HG03196 (cell line): ENCODE data around the gene DBF4B.
"Not testable (repeated sequence)": the region's sequence is repeated elsewhere in the genome, so short reads cannot be mapped to it uniquely, and the experiment has no call there.

Experiments
- ATAC-seq: cut with Tn5 transposase; IDR thresholded peaks from one replicate; pipeline ENCODE4 v1.9.1; 2021; ENCODE audit not compliant: unreplicated experiment

DBF4B gene

DNA sequence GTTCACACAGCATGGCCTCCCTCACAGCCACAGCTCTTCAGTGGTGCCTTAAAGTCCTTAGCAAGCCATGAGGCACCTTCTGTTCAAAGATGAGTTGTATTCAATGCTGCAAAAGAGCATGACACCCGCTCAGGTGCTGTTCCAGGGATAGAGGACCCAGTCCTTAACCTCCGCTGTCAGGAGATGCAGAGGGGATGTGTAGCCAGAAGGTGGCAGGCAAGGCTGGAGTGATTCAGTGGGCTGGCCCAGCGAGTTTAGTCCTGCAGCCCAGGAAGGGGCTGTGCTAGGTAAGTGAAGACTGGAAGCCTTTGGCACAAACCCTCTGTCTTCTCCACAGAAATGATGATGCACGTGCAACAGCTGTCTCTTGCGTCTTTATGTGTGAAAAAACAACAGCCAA lies 25.3 kb downstream of the DBF4B start:
- no peak for ATAC-seq

DNA sequence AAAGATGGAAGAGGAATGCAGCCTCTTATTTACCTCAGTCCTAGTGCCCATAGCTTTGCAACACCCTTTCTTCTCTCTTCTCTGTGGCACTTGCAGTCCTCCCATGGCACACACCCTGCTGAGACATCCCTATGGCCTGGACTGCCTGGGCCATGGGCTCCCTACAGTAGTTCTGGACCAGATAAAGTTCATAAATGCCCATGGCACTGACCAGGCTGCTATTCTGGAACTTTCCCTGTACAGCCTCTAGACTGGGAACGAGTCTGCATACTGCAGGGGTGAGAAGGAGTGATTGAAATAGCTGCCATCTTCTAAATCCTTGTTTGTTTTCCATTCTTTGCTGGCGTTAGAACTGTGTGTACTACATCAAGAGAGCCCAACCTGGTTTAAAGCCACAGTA lies 25.8 kb downstream of the DBF4B start:
- ATAC-seq: no peak

DNA sequence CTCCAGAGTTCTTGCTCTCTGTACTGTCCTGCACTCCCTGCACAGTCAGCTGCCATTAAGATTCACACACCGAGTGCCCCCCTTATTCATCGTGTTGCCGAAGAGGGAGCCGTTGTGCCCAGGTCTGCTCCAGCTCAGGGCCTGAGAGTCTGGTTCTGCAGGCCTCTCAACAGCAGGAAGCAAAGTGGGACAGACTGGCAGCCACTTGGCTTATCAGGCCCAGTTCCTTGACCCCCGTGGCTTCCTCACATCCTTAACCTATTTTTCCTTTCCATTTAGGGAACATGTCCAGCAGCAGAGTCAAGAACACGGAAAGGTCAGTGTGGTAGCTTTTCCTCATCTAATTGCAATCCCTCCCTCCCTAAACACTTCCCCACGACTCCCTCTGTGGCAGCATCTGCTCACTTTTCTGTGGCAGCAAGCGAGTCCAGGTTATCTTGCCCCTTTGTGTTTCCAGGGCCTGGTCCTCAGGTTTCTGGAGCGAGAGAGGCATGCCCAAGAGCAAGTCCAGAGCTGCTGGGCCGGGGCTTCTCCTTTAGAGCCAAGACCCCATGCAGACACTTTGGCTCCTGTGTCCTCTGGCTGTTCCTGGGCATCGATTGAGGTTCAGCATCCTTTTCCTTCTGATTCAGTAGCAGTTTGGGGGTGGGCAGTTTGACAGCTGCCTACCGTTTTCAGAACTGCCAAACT lies 28.2 kb downstream of the DBF4B start:
- ATAC-seq: no peak

DNA sequence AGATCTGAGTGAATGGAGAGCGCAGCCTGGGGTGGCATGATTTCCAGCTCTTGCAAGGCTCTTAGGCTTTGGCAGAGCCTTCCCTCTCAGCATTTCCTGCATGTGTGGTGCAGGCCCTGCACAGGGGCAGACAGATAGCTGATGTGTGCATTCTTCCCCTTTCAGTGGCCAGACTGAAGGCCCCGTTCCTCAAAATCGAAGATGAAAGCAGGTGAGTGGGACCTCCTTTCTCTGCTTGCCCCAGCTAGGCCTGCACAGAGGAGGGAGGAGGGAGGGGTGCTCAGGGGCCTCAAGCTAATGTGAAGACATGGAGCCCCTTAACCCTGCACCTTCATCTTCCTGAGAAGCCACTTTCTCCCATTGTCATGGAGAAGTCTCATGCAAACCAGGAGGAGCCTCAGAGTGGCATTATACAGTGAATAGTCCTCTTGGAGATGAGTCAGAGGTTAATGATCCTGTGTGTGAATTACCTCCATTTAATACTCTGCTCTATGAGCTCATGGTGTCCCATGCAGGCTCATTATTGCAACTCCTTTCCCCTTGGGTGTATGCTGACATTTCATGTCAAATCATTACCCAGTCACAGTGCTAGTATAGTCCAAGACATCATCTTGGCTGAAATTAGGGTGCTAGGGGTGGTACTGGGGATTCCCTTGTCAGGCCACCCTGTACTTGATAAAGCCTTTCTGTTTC lies 29.9 kb downstream of the DBF4B start:
- ATAC-seq: peak; percentile 37

DNA sequence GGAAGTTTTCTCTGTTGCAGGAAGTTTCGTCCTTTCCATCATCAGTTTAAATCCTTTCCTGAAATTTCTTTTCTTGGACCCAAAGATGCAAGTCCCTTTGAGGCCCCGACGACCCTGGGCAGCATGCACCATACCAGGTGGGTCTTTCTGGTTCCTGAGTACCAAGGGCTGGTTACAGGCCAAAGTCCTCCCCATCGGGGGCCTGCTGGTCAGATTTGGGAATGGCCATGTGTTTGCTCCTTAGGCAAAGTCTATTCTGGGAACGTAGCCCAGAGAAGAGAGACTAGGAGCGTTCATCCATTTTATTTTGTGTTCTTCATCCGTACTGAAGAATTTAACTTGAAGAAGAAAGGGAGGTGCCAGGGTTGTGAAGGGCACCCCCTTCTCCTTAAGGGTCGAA lies 32.9 kb downstream of the DBF4B start:
- no peak for ATAC-seq

DNA sequence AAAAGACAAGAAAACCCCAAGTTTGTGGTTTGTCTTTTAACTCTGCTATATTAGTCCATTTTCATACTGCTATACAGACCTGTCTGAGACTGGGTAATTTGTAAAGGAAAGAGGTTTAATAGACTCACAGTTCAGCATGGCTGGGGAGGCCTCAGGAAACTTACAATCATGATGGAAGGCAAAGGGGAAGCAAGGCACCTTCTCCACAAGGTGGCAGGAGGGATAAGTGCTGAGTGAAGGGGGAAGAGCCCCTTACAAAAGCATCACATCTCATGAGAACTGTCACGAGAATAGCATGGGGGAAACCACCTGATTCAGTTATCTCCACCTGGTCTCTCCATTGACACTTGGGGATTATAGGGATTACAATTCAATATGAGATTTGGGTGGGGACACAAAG lies 36.8 kb downstream of the DBF4B start:
- no peak for ATAC-seq

DNA sequence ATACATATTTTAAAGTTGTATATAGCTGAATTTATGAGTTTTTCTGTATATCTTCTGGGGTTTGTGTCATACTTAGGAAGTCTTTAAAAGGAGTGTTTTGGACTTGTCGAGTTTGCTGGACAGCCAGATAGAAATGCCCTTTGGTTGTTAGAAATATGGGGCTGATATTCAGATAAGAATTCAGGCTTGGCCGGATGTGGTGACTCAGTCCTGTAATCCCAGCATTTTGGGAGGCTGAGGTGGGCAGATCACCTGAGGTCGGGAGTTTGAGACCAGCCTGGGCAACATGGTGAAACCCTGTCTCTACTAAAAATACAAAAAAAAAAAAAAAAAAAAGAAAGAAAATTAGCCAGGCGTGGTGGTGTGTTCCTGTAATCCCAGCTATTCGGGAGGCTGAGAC lies 37.3 kb downstream of the DBF4B start:
- ATAC-seq: not testable (repeated sequence)

DNA sequence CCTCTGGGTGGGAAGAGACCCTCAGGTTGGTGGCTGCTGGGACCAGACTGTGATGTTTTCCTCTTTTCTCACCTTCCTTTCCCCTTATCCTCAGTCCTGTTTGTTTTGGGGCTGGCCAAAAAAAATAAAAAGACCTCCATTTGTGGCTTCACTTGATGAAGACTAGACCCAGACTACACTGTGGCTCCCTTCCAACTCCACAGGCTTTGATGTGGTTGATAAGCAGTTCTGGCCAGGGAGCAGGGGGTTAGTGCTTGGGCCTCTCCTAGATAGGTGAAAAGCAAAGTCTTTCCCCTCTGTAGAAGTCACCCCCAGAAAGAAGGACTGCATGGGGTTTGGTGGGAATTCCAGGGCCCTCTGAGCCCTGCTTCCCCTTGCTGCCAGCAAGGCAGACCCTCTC lies 39.1 kb downstream of the DBF4B start:
- ATAC-seq: no peak

DNA sequence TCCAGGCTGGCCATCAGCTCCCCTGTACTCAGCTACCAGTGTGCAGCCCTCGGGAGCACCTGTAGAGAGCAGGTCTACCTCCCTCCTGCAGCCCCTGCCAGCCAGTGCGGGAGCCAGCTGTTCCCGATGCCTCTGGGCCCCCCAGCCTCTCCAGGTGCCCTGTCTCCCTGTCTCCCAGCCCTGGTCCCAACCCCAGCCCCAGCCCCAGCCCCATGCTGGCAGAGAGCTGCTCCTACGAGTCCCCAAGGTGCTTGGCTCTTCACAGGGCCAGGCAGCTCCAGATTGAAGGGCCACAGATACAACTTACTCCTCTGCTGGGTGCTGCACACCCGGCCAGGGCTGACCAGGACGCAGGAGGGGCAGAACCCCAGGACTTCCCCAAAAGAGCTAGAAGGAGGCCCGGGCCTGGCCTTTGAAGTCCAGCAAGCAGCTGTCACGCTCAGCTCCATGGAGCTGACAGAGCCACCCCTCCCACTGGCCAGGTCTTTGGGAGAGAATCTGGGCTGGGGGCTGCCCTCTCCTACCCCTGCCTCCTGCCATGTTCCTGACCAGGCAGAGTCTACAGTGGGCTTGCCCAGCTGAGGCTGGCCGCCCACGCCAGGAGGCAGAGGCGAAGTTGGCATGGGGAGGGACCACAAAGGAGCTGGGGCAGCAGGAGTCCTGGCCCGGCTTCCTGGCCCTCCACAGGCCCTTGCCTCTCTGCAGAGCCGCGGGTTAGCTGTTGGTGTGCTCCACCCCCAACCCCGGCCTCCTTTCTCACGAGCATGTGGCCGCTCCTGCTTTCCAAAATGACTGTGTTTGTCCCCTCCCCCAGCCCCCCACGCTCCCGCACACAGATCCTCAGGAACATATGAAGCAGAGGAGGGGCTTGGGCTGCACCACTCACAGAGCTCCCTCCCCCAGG lies 40.9 kb downstream of the DBF4B start:
- no peak for ATAC-seq

DNA sequence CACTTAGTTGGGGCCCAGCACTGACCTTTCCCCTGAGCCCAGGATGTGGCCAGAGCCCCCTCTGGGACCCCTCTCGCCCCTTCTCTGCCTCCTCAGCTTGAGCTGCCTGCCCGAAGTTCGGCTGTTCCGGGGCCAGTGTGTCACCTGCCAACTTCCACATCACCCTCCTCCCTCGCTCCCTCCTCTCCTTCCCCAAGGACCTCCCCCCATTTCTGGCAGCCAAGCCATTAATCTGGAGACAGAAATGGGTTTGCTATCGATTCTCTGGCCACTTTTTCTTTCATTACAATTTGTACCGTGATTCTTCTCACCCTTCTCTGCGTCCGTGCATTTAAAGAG lies 41.5 kb downstream of the DBF4B start:
- ATAC-seq: no peak

DNA sequence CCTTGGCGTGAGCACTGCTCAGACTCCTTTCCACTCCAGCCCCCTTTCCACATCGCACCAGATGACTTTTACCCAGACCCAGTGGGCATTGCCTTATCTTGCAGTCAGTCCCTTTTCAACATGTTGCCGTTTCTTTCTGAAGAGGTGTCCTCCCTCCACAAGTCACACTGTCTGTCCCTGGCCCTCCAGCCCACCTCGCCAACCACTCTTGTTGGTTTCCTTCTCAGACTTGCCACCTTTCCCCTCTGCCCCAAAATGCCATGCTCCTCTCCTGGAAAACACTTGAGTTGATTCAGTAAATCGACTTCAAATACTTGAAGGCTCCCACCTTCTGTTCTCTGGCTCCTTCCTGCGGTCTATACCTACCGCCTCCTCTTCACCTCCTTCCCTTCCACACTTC lies 42.9 kb downstream of the DBF4B start:
- ATAC-seq: no peak

DNA sequence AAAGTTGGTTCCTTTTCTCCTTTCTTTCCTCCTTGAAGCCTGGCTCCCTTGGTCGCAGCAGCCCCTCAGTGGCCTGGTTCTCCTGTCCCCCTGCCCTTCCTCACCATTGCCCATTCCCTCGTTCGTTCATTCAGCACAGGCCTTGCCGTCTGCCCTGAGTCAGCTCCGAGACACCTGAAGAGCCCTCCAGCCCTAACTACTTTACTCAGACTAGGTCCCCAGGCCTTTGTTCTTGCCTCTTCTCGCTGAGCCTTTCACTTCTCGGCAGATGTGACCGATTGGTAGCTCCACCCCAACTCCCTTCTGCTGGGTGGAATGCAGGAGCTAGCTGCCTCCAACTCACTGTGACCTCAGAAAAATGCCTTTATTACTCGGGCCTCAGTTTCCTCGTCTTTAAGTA lies 43.3 kb downstream of the DBF4B start:
- no peak for ATAC-seq

DNA sequence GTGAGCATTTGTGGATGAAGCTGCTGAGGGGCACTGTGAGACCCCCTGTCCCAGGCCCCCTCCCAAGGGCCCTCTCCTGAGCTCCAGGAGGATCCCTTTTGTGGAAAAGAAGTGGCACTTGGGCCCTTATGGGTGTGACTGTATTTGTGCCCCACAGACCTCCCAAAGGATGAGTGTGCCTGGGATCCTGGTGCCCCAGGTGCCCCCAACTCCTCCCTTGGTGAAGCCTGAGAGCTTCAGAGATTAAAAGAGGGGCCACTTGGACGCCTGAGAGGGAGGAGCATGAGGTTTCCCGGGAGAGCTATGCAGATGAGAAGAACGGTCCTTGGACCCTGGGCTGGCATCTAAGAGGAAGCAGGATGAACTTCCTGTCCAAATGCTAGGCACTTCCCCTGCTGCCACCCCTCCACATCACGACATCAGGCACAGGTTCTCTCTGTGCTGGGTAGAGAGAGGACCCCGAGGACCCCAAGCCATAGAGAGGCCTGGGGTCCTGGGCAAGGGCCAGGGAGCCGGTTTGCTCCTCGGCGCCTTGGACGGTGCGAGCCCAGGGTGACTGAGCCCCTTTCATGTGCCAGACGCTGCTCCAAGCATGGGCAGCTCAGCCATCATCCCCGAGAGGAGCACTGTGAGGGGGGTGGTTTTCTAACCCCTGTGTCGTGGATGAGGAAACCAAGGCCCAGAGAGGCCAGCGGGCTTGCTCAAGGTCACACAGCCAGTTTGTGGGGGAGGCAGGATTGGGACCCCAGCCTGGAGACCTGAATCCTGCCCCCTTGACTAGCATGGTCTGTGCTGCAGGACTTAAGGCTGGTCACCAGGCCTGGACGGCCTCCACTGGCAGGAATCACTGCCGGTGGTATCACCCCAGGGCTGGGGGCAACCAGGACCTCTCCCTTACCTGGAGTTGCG lies 44.7 kb downstream of the DBF4B start:
- no peak for ATAC-seq

DNA sequence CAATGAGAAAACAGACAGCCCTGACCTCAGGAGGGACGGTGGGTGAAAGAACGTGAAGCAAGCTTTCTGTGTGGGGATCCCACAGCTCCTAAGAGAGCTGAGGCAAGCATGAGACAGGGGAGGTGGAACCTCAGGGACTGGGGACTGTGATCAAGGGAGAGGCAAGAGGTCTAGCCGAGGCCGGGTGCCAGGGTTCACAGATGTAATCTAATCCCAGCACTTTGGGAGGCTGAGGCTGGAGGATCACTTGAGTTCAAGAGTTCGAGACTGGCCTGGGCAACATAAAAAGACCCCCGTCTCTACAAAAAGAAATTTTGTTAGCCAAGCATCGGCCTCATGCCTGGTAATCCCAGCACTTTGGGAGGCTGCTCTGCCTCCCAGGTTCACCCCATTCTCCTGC lies 45.8 kb downstream of the DBF4B start:
- ATAC-seq: no peak

DNA sequence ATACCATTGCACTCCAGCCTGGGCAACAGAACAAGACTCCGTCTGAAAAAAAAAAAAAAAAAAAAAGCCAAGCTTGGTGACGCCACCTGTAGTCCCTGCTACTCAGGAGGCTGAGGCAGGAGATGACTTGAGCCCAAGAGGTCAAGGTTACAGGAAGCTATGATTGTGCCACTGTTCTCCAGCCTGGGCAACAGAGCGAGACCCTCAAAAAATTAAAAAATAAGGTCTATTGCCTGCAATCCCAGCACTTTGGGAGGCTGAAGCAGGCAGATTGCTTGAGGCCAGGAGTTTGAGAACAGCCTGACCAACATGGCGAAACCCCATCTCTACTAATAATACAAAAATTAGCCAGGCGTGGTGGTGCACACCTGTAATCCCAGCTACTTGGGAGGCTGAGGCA lies 46.7 kb downstream of the DBF4B start:
- ATAC-seq: not testable (repeated sequence)

DNA sequence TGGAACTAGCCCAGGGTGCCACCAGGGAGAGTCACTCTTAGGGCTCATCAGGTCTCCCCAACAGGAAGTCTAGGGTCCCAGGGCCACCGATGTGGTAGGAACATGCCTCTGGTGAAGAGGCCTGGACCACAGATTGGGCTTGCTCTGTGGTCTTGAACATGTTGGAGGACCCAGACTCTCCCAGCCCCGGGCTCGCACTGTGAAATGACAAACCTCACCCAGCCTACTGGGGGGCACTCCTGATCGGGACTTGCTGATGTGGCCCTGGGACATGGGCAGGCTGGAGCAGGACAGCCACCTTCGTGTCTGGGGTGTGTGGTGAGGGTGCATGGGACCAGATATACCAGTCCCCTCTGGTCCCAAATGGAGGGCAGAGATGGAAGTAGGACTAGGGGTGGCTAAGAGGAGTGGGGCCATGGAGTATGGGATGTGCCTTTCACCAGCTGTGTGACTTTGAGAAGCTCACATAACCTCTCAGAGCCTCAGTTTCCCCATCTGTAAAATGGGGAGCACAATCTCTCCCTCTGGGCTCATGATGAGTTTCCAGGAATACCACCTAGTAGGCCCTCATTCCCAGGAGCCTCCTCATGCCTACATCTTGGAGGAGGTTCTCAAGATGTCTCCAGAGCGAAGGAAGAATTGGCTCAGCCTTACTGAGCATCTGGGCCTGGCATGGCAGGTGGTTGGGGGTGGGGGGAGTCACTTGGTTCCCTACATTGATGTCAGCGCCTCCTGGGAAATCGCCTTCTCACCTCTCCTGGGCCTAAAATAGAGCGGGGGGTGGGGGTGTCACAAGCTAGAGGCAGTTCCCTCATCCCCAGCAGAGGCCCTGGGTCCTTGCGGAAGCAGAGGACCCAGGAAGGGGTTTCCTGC lies 48.8 kb downstream of the DBF4B start:
- ATAC-seq: no peak

DNA sequence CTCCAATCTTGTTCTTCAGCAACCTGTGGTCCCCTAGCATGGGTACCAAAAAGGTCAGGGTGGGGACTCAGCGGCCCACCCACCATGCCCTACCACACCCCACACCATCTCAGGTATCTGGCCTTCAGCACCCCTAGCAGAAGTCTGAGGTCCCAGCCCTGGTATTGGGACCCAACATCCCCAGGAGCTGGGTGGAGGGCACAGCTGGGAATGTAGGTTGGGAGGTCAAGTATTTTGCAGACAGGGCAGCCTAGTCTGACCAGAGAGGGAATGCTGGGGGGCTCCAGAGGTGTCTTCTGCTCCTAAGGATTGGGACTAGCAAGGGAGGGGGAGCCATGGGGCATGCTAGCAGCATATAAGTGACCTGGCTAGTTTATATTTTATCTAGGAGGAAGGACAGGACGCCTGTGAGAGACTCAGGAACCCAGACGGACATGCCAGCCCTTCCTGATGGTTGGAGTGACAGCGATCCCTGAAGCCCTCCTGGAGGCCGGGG lies 49.5 kb downstream of the DBF4B start:
- ATAC-seq: no peak

DNA sequence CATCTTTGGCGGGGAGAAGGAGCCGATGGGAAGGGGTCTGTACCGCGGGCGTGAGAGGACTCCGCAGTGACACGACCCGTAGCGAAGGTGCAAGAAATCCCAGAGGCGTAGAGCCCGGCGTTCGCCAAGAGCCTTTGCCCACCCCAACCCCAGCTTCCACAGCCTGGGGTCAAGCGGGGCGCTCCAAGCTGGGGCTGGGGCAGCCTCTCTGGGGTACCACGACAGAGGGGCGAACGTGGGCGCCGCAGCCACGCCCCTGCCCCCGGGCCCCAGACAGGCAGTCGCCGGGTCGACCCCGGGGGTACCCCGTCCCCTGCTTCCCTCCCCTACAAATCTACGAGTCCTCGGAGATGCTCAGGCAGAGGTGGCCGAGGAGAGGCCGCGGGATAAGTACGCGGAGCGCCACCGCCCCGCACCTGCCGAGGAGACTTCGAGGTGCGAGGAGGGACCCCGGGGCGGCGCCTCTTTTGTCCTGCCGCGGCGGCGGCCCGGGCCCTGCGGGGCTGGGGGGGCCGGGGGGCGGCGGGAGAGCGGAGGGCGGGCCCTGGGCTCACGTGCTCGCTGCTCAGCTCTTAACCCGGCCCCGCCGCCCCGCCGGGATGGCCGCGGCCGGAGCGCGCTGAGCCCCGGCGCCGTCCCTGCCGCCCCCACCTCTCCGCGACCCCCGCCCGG lies 50.1 kb downstream of the DBF4B start, which contains the start of gene ADAM11:
TSS of gene ADAM11 (plus strand) at position 575 of the 672 bp plus-strand sequence. CDS start 212 bp downstream, outside the sequence.
- no peak for ATAC-seq
